ENCODE measurements around the gene UNC5A.

Gene UNC5A

GRCh38 chr5:176802116-176802784 is 8.1 kb upstream of the UNC5A start:
- no peak for DNase-seq

- no peak for DNase-seq
Observed at GRCh38 chr5:176803068-176803942, 7.1 kb upstream of the UNC5A start.

- DNase-seq = no peak
Observed at GRCh38 chr5:176803943-176804498, 6.3 kb upstream of the UNC5A start.

GRCh38 chr5:176806137-176806536 is 4.2 kb upstream of the UNC5A start:
- no peak for DNase-seq

- no peak for DNase-seq
Observed at GRCh38 chr5:176809544-176810080, 747 bp upstream of the UNC5A start.

- no peak for DNase-seq
Observed at GRCh38 chr5:176810687-176811501, 535 bp downstream of the UNC5A start.

GRCh38 chr5:176812269-176813259 is 2.2 kb downstream of the UNC5A start:
- no peak for DNase-seq

GRCh38 chr5:176813587-176814312 is 3.4 kb downstream of the UNC5A start:
- DNase-seq = no peak

- no peak for DNase-seq
Observed at GRCh38 chr5:176814313-176814685, 3.9 kb downstream of the UNC5A start.

- no peak for DNase-seq
Observed at GRCh38 chr5:176814836-176815438, 4.6 kb downstream of the UNC5A start.

- DNase-seq = no peak
Observed at GRCh38 chr5:176816043-176816745, 5.8 kb downstream of the UNC5A start.

- DNase-seq = no peak
Observed at GRCh38 chr5:176816791-176817347, 6.5 kb downstream of the UNC5A start.

- peak in 1 of 2 experiments; percentile 13 for DNase-seq
Observed at GRCh38 chr5:176817369-176817840, 7.0 kb downstream of the UNC5A start.

GRCh38 chr5:176817841-176818377 is 7.5 kb downstream of the UNC5A start:
- DNase-seq = peak in 1 of 2 experiments; percentile 21

GRCh38 chr5:176818391-176819098 is 8.2 kb downstream of the UNC5A start:
- DNase-seq = no peak

GRCh38 chr5:176819476-176819875 is 9.1 kb downstream of the UNC5A start:
- no peak for DNase-seq

GRCh38 chr5:176820937-176821336 is 10.6 kb downstream of the UNC5A start:
- no peak for DNase-seq

- no peak for DNase-seq
Observed at GRCh38 chr5:176821441-176821840, 11.1 kb downstream of the UNC5A start.
